Measurements from ENCODE around the gene KLHDC8B.

The KLHDC8B gene

GRCh38 chr3:49181351-49181750 lies 10.0 kb downstream of the KLHDC8B start:
- no peak for DNase-seq (ENCODE audit: low read depth)
- no peak overlapping the region for H3K4me3 ChIP-seq (ENCODE audit: low read depth, low read length)
- no peak for TF ChIP-seq CTCF (IDR thresholded peaks at IDR 0.05; ENCODE audit: low read depth, low read length, missing control alignments)

GRCh38 chr3:49182682-49183081 lies 11.3 kb downstream of the KLHDC8B start:
- no peak for TF ChIP-seq CTCF (IDR thresholded peaks at IDR 0.05; ENCODE audit: low read depth, low read length, missing control alignments)
- no peak for DNase-seq (ENCODE audit: low read depth)
- H3K4me3 ChIP-seq (ENCODE audit: low read depth, low read length): no peak overlapping the region

- TF ChIP-seq CTCF (IDR thresholded peaks at IDR 0.05; ENCODE audit: low read depth, low read length, missing control alignments): no peak
- DNase-seq (ENCODE audit: low read depth): no peak
- H3K4me3 ChIP-seq (ENCODE audit: low read depth, low read length): no peak overlapping the region
Measured at GRCh38 chr3:49183873-49184272, 12.5 kb downstream of the KLHDC8B start.

GRCh38 chr3:49191741-49192140 lies 20.3 kb downstream of the KLHDC8B start:
- no peak for TF ChIP-seq CTCF (IDR thresholded peaks at IDR 0.05; ENCODE audit: low read depth, low read length, missing control alignments)
- no peak for DNase-seq (ENCODE audit: low read depth)
- H3K4me3 ChIP-seq (ENCODE audit: low read depth, low read length): no peak overlapping the region

- no peak for DNase-seq (ENCODE audit: low read depth)
- H3K4me3 ChIP-seq (ENCODE audit: low read depth, low read length): no peak overlapping the region
- TF ChIP-seq CTCF (IDR thresholded peaks at IDR 0.05; ENCODE audit: low read depth, low read length, missing control alignments): no peak
Measured at GRCh38 chr3:49198161-49198560, 26.8 kb downstream of the KLHDC8B start.

GRCh38 chr3:49198611-49199230 lies 27.3 kb downstream of the KLHDC8B start:
- no peak for DNase-seq (ENCODE audit: low read depth)
- H3K4me3 ChIP-seq (ENCODE audit: low read depth, low read length): no peak overlapping the region
- TF ChIP-seq CTCF (IDR thresholded peaks at IDR 0.05; ENCODE audit: low read depth, low read length, missing control alignments): no peak

- DNase-seq (ENCODE audit: low read depth): no peak
- H3K4me3 ChIP-seq (ENCODE audit: low read depth, low read length): no peak overlapping the region
Measured at GRCh38 chr3:49199239-49199899, 28.0 kb downstream of the KLHDC8B start.

More at GRCh38 chr3:49199239-49199899, 28.0 kb downstream of the KLHDC8B start:
- TF ChIP-seq CTCF (IDR thresholded peaks at IDR 0.05; ENCODE audit: low read depth, low read length, missing control alignments): no peak
